Gastrocnemius medialis (tissue), 4 donors: ENCODE results near the gene RMDN2. TPM values are rescaled to one million over a fixed set of nuclear protein-coding genes. Genes with fewer than 3 reads are reported as not detected.

Experiments used
- ATAC-seq, 2 donors: fragments of 150-250 bp; one replicate each; pipeline ENCODE4 v1.9.1; 2016
- DNase-seq, 2 donors: peaks; one replicate each; pipeline ENCODE4 v3.0.0-alpha.2; 2019
- H3K27ac ChIP-seq, 4 donors: fragments of 200-600 bp; sonication (generic); 1 replicate in 1 of 4; 2 replicates in 3 of 4; pipeline ENCODE4 v1.5.1; 2016 to 2018; ENCODE audit warnings: mild to moderate bottlenecking in 2 of 4, moderate library complexity in 1 of 4
- H3K27me3 ChIP-seq, 3 donors: fragments of 200-600 bp; sonication (generic) in 2 of 3; 1 replicate in 1 of 3; 2 replicates in 2 of 3; pipeline versions ENCODE4 v1.5.1 to v1.6.0; 2016 to 2019; ENCODE audit warnings: mild to moderate bottlenecking in 1 of 3, moderate library complexity in 1 of 3
- H3K36me3 ChIP-seq, 2 donors: fragments of 200-600 bp; sonication (generic) in 1 of 2; one replicate each; pipeline ENCODE4 v1.5.1; 2017 to 2018
- H3K4me1 ChIP-seq, 2 donors: fragments of 200-600 bp; sonication (generic) in 1 of 2; one replicate each; pipeline ENCODE4 v1.5.1; 2016 to 2017; ENCODE audit warnings: mild to moderate bottlenecking in 2 of 2
- H3K4me3 ChIP-seq, 4 donors: fragments of 200-600 bp; sonication (generic) in 3 of 4; 1 replicate in 1 of 4; 2 replicates in 3 of 4; pipeline ENCODE4 v1.5.1; 2016 to 2019; ENCODE audit warnings: mild to moderate bottlenecking in 2 of 4
- H3K9me3 ChIP-seq, 3 donors: fragments of 200-600 bp; sonication (generic) in 2 of 3; 1 replicate in 1 of 3; 2 replicates in 2 of 3; pipeline ENCODE4 v1.5.1; 2016 to 2019
- CTCF ChIP-seq, 5 experiments: fragments of 450-650 bp in 3 of 5; fragments of 200-600 bp in 2 of 5; sonication (generic) in 2 of 5; IDR thresholded peaks in 4 of 5; conservative IDR thresholded peaks in 1 of 5; 1 replicate in 4 of 5; 2 replicates in 1 of 5; pipeline ENCODE4 v1.5.1; 2016 to 2019; ENCODE audit warnings: antibody characterized with exemption in 5 of 5, mild to moderate bottlenecking in 3 of 5, moderate library complexity in 3 of 5
- POLR2A ChIP-seq, 2 donors: fragments of 450-650 bp; IDR thresholded peaks; one replicate each; pipeline ENCODE4 v1.6.1; 2017; ENCODE audit warnings: antibody characterized with exemption in 2 of 2, mild to moderate bottlenecking in 2 of 2, moderate library complexity in 2 of 2
- in situ Hi-C, 4 donors: fragments of 200-750 bp; cut with MboI; loops; one replicate each; pipeline versions ENCODE4 v1.15.0 to v1.8.0; 2017; ENCODE audit warnings: low sequenced_read_pairs in 4 of 4
- intact Hi-C: fragments of 100-400 bp; cut with DNase I; formaldehyde crosslinking; loops from one replicate; pipeline ENCODE4 v1.15.1; 2023; ENCODE audit warnings: low total_unique reads
- total RNA-seq, 4 donors: library from RNA; depleted of rRNA; stranded (reverse); fragments of >200 nt; gene quantifications; one replicate each; pipeline versions ENCODE4 v1.1.0 to v1.2.3, GENCODE V29; 2016

The RMDN2 gene
- total RNA-seq, 4 donors from 2014 or later: 2.7 to 6.3 (median 3.3) TPM

DNA sequence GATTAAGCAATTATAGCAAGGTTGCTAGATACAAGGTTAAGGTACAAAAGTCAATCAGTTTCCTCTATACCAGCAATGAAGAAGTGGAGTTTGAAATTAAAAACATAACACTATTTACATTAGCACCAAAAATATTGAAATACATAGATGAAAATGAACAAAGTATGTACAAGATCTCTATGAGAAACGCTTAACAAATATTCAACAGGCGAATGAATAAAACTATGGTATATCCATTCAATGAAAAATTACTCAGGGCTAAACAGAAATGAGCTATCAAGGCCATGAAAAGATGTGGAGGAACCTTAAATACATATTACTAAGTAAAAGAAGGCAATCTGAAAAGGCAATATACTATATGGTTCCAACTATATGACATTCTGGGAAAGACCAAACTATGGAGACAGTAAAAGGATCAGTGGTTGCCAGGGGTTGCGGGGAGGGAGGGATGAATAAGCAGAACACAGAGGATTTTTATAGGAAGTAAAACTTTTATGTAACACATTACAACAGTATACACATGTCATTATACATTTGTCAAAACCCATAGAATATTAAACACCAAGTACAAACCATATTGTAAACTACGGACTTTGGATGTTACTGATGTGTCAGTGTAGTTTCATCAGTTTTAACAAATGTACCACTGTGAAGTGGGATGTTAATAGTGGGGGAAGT lies 62.1 kb downstream of the RMDN2 start:
- intact Hi-C loops (loop anchor here (10.0 kb wide), 1 partner anchor 128 kb away; no protein-coding TSS in a partner anchor), in situ Hi-C loops (loop anchor here in 1 of 4 donors (5.0 kb wide), 1 partner anchor 290 kb away; no protein-coding TSS in a partner anchor)
- Histone ChIP-seq H3K27me3 (no peaks in the 10 kb centered on the region), H3K36me3 (no peaks in the 10 kb centered on the region), H3K4me3 (no peak overlapping the region), H3K4me1 (peaks cover 0 to 2% of the 10 kb centered on the region in 2 donors), H3K9me3 (no peaks in the 10 kb centered on the region), H3K27ac (no peak overlapping the region)
- DNase-seq: no peak
- ATAC-seq: no peak
- TF ChIP-seq CTCF (IDR thresholded peaks at IDR 0.05 in 4 of 5, conservative IDR thresholded peaks at IDR 0.05 in 1 of 5) (no peak), POLR2A (IDR thresholded peaks at IDR 0.05) (no peak)

GRCh38 chr2:37992601-37993000 lies 67.5 kb downstream of the RMDN2 start:
- Histone ChIP-seq H3K27me3 (no peaks in the 10 kb centered on the region), H3K4me1 (no peaks in the 10 kb centered on the region), H3K27ac (no peak overlapping the region), H3K9me3 (no peaks in the 10 kb centered on the region), H3K36me3 (no peaks in the 10 kb centered on the region), H3K4me3 (no peak overlapping the region)
- no peak for ATAC-seq
- no peak for TF ChIP-seq POLR2A (IDR thresholded peaks at IDR 0.05)
- no peak for TF ChIP-seq CTCF (IDR thresholded peaks at IDR 0.05 in 4 of 5, conservative IDR thresholded peaks at IDR 0.05 in 1 of 5)
- intact Hi-C loops: no loop called here
- in situ Hi-C loops: no loop called here
- no peak for DNase-seq

GRCh38 chr2:37993143-37993542 lies 68.1 kb downstream of the RMDN2 start:
- Histone ChIP-seq H3K36me3 (no peaks in the 10 kb centered on the region), H3K9me3 (no peaks in the 10 kb centered on the region), H3K4me3 (no peak overlapping the region), H3K4me1 (no peaks in the 10 kb centered on the region), H3K27me3 (no peaks in the 10 kb centered on the region), H3K27ac (no peak overlapping the region)
- TF ChIP-seq POLR2A (IDR thresholded peaks at IDR 0.05): no peak
- no peak for TF ChIP-seq CTCF (IDR thresholded peaks at IDR 0.05 in 4 of 5, conservative IDR thresholded peaks at IDR 0.05 in 1 of 5)
- intact Hi-C loops (no loop called here), in situ Hi-C loops (no loop called here)
- ATAC-seq (no peak), DNase-seq (no peak)

DNA sequence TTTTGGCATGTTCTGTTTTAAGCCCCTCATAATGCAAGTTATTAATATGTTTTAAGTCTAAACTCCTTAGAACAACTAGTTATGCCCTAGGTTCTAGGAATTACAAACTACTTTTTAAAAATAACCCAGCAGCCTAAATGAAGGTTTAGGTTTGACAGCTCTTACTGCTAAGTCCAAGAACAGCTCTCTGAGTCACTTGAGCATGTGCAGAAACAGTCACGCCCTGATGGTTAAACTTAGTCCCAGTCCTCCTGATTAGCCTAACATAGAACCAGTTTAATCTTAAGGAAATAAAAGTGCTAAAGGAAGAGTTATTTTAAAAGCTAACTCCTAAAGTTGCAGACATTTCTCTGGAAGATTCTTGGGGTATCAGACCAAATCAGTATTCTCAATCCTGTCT lies 72.5 kb downstream of the RMDN2 start:
- TF ChIP-seq CTCF (IDR thresholded peaks at IDR 0.05 in 4 of 5, conservative IDR thresholded peaks at IDR 0.05 in 1 of 5) (no peak), POLR2A (IDR thresholded peaks at IDR 0.05) (no peak)
- Histone ChIP-seq H3K4me1 (no peaks in the 10 kb centered on the region), H3K27me3 (no peaks in the 10 kb centered on the region), H3K36me3 (peaks cover 0 to 4% of the 10 kb centered on the region in 2 donors), H3K27ac (no peak overlapping the region), H3K4me3 (no peak overlapping the region), H3K9me3 (no peaks in the 10 kb centered on the region)
- DNase-seq (no peak), ATAC-seq (no peak)
- intact Hi-C loops: no loop called here
- in situ Hi-C loops: no loop called here
